Measurements from ENCODE around the gene ANO3. TPM values are rescaled to one million over a fixed set of nuclear protein-coding genes. Genes with fewer than 3 reads are reported as not detected.

ANO3 gene
- total and polyA plus RNA-seq, 2 experiments from 2014 or later, result not detected

- no peak for TF ChIP-seq EZH2phosphoT487 (IDR thresholded peaks at IDR 0.05; ENCODE audit: unreplicated experiment)
- no peak for TF ChIP-seq CREB1 (CRISPR knock-in tag; IDR thresholded peaks at IDR 0.05; ENCODE audit: low read depth)
- TF ChIP-seq CTCF (conservative IDR thresholded peaks at IDR 0.05; ENCODE audit: low read depth in 2 of 2), result no peak
Observed at GRCh38 chr11:26510164-26510563, 178.2 kb downstream of the ANO3 start (continued).

GRCh38 chr11:26510756-26511155 is 178.8 kb downstream of the ANO3 start:
- Histone ChIP-seq H3K4me3 (no peak overlapping the region), H3K4me1 (ENCODE audit: insufficient read depth) (no peaks in the 10 kb centered on the region), H4K20me1 (replicated peaks; ENCODE audit: insufficient read depth) (no peaks in the 10 kb centered on the region), H3K27me3 (ENCODE audit: insufficient read depth) (no peaks in the 10 kb centered on the region), H3K36me3 (ENCODE audit: insufficient read depth) (no peaks in the 10 kb centered on the region), H2AFZ (no peak overlapping the region), H3K27ac (ENCODE audit: low read depth) (no peak overlapping the region), H3K4me2 (no peak overlapping the region), H3F3A (replicated peaks; ENCODE audit: low read depth) (no peaks in the 10 kb centered on the region), H3K79me2 (replicated peaks; ENCODE audit: insufficient read depth) (no peaks in the 10 kb centered on the region), H3K9me2 (ENCODE audit: insufficient read depth) (no peaks in the 10 kb centered on the region)
- H3K4me1 Mint-ChIP-seq, result no peaks in the 10 kb centered on the region
- H3K27me3 Mint-ChIP-seq (ENCODE audit: insufficient read depth, low read depth, poor library complexity), result peaks cover 1% of the 10 kb centered on the region
- no peak overlapping the region for H3K27ac Mint-ChIP-seq
- no peaks in the 10 kb centered on the region for H3K9me3 Mint-ChIP-seq
- DNase-seq (ENCODE audit: low spot score), result no peak
- no peaks in the 10 kb centered on the region for H3K36me3 Mint-ChIP-seq (ENCODE audit: low read depth)
- ATAC-seq, result no peak
- no peak overlapping the region for H3K4me3 Mint-ChIP-seq
- TF ChIP-seq ZNF331 (CRISPR knock-in tag; IDR thresholded peaks at IDR 0.05; ENCODE audit: low read depth), result no peak
- TF ChIP-seq, protein P1, sequence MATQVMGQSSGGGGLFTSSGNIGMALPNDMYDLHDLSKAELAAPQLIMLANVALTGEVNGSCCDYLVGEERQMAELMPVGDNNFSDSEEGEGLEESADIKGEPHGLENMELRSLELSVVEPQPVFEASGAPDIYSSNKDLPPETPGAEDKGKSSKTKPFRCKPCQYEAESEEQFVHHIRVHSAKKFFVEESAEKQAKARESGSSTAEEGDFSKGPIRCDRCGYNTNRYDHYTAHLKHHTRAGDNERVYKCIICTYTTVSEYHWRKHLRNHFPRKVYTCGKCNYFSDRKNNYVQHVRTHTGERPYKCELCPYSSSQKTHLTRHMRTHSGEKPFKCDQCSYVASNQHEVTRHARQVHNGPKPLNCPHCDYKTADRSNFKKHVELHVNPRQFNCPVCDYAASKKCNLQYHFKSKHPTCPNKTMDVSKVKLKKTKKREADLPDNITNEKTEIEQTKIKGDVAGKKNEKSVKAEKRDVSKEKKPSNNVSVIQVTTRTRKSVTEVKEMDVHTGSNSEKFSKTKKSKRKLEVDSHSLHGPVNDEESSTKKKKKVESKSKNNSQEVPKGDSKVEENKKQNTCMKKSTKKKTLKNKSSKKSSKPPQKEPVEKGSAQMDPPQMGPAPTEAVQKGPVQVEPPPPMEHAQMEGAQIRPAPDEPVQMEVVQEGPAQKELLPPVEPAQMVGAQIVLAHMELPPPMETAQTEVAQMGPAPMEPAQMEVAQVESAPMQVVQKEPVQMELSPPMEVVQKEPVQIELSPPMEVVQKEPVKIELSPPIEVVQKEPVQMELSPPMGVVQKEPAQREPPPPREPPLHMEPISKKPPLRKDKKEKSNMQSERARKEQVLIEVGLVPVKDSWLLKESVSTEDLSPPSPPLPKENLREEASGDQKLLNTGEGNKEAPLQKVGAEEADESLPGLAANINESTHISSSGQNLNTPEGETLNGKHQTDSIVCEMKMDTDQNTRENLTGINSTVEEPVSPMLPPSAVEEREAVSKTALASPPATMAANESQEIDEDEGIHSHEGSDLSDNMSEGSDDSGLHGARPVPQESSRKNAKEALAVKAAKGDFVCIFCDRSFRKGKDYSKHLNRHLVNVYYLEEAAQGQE (IDR thresholded peaks at IDR 0.05; ENCODE audit: unreplicated experiment), result no peak
- TF ChIP-seq EZH2phosphoT487 (IDR thresholded peaks at IDR 0.05; ENCODE audit: unreplicated experiment), result no peak
- no peak for TF ChIP-seq CTCF (conservative IDR thresholded peaks at IDR 0.05; ENCODE audit: low read depth in 2 of 2)
- no peak for TF ChIP-seq EZH2 (IDR thresholded peaks at IDR 0.05; ENCODE audit: low read depth, unreplicated experiment)
- no peak for TF ChIP-seq ZNF462 (CRISPR knock-in tag; IDR thresholded peaks at IDR 0.05)
- no peak for TF ChIP-seq NANOG (IDR thresholded peaks at IDR 0.05; ENCODE audit: borderline replicate concordance)
- no peak for TF ChIP-seq CREB1 (CRISPR knock-in tag; IDR thresholded peaks at IDR 0.05; ENCODE audit: low read depth)
- no peak for TF ChIP-seq ETS1 (IDR thresholded peaks at IDR 0.05)
- no peak for TF ChIP-seq ZNF114 (CRISPR knock-in tag; IDR thresholded peaks at IDR 0.05)

Measured in GM23338 (cell line).